Upper lobe of left lung (tissue), 6 donors: Measurements from ENCODE around the gene STK17B. TPM values are rescaled to one million over a fixed set of nuclear protein-coding genes. Genes with fewer than 3 reads are reported as not detected.

Source experiments
- ATAC-seq, 2 donors: fragments of 200-7000 bp; cut with Tn5 transposase; one replicate each; pipeline ENCODE4 v1.9.1; 2022; ENCODE audit warnings: mild to moderate bottlenecking in 2 of 2, moderate library complexity in 2 of 2; ENCODE audit not compliant: low FRiP score in 2 of 2
- DNase-seq, 2 donors: peaks; one replicate each; pipeline ENCODE4 v3.0.0-alpha.2; 2019 to 2020
- H3K27ac ChIP-seq, 4 donors: fragments of 200-600 bp; sonication (generic); one replicate each; pipeline ENCODE4 v1.5.1; 2016 to 2019
- H3K27me3 ChIP-seq, 4 donors: fragments of 200-600 bp; sonication (generic); one replicate each; pipeline ENCODE4 v1.5.1; 2017 to 2019
- H3K36me3 ChIP-seq, 4 donors: fragments of 200-600 bp; sonication (generic); one replicate each; pipeline ENCODE4 v1.5.1; 2016 to 2019
- H3K4me1 ChIP-seq, 4 donors: fragments of 200-600 bp; sonication (generic); one replicate each; pipeline ENCODE4 v1.5.1; 2018 to 2019
- H3K4me3 ChIP-seq, 4 donors: fragments of 200-600 bp; sonication (generic); one replicate each; pipeline ENCODE4 v1.5.1; 2017 to 2019; ENCODE audit warnings: mild to moderate bottlenecking in 2 of 4, moderate library complexity in 1 of 4
- H3K9me3 ChIP-seq, 4 donors: fragments of 200-600 bp; sonication (generic); one replicate each; pipeline ENCODE4 v1.5.1; 2018 to 2019
- EP300 ChIP-seq, 4 donors: sonication (generic); formaldehyde crosslinking; IDR thresholded peaks; one replicate each; pipeline ENCODE4 v1.5.1; 2017; ENCODE audit warnings: antibody characterized with exemption in 4 of 4, control low read depth in 2 of 4
- POLR2A ChIP-seq, 4 donors: fragments of 450-650 bp; IDR thresholded peaks; one replicate each; pipeline ENCODE4 v1.5.1; 2016 to 2017; ENCODE audit warnings: antibody characterized with exemption in 4 of 4, mild to moderate bottlenecking in 2 of 4
- POLR2AphosphoS5 ChIP-seq, 2 donors: sonication (generic); formaldehyde crosslinking; IDR thresholded peaks; one replicate each; pipeline ENCODE4 v1.5.1; 2017; ENCODE audit warnings: antibody characterized with exemption in 2 of 2
- WGBS, 2 donors: methylation state at CpG; one replicate each; pipeline ENCODE4 v1.1.5; 2017 to 2018; 5-methylcytosine and 5-hydroxymethylcytosine counted together
- total RNA-seq, 6 donors: library from RNA; depleted of rRNA in 4 of 6; stranded (reverse); fragments of >200 nt in 4 of 6; gene quantifications; one replicate each; pipeline versions ENCODE4 v1.1.0 to v1.2.1, GENCODE V29; 2016 to 2021
- TF ChIP-seq, protein P1 (sequence below), 6 experiments: fragments of 450-650 bp in 4 of 6; fragments of 200-600 bp in 2 of 6; sonication (generic) in 2 of 6; IDR thresholded peaks; one replicate each; pipeline ENCODE4 v1.5.1; 2016 to 2019; ENCODE audit warnings: antibody characterized with exemption in 6 of 6
- donor health status: DM: no; HTN: no; CAD: no; lungs with moderate emphysema.
- donor health status: DM: no; HTN: yes; CAD: no; lungs with severe emphysema.

The STK17B gene
- total RNA-seq, 6 donors from 2014 or later = 19.3 to 120 (median 53.4) TPM

- TF ChIP-seq, protein P1, sequence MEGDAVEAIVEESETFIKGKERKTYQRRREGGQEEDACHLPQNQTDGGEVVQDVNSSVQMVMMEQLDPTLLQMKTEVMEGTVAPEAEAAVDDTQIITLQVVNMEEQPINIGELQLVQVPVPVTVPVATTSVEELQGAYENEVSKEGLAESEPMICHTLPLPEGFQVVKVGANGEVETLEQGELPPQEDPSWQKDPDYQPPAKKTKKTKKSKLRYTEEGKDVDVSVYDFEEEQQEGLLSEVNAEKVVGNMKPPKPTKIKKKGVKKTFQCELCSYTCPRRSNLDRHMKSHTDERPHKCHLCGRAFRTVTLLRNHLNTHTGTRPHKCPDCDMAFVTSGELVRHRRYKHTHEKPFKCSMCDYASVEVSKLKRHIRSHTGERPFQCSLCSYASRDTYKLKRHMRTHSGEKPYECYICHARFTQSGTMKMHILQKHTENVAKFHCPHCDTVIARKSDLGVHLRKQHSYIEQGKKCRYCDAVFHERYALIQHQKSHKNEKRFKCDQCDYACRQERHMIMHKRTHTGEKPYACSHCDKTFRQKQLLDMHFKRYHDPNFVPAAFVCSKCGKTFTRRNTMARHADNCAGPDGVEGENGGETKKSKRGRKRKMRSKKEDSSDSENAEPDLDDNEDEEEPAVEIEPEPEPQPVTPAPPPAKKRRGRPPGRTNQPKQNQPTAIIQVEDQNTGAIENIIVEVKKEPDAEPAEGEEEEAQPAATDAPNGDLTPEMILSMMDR (IDR thresholded peaks at IDR 0.05) = no peak
- TF ChIP-seq EP300 (IDR thresholded peaks at IDR 0.05) (no peak), POLR2A (IDR thresholded peaks at IDR 0.05) (no peak), POLR2AphosphoS5 (IDR thresholded peaks at IDR 0.05) (no peak)
- ATAC-seq (no peak), DNase-seq (no peak)
- Histone ChIP-seq H3K27me3 (no peaks in the 10 kb centered on the region), H3K4me1 (peaks cover 0 to 4% (median 0%) of the 10 kb centered on the region in 4 donors), H3K9me3 (no peaks in the 10 kb centered on the region), H3K27ac (no peak overlapping the region), H3K4me3 (no peak overlapping the region), H3K36me3 (no peaks in the 10 kb centered on the region)
- WGBS, 2 donors = 83 to 97% methylated on average over 4 of the region's 4 CpGs
These were observed 67.3 kb downstream of the STK17B start for GRCh38 chr2:196104066-196104465.

DNA sequence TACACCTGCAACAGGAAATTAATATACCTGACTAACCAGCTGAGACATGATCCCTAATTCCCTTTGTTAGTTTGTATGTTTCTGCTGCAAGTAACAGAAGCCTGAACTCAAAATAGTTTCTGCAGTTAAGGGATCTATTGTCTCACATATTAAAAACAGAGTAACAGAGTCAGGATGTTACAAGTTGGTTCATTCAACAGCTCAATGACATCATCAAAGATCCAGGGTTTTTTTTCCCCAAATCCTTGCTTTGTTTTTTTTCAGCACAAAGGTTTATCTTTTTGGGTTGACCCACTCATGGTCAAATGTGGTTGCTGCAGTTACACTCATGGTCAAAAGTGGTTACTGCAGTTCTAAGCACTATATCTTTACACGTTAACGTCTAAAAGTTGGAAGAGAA lies 67.8 kb downstream of the STK17B start:
- Histone ChIP-seq H3K27me3 (no peaks in the 10 kb centered on the region), H3K9me3 (no peaks in the 10 kb centered on the region), H3K27ac (no peak overlapping the region), H3K4me1 (peaks cover 0 to 4% (median 0%) of the 10 kb centered on the region in 4 donors), H3K4me3 (no peak overlapping the region), H3K36me3 (no peaks in the 10 kb centered on the region)
- TF ChIP-seq EP300 (IDR thresholded peaks at IDR 0.05) (no peak), POLR2A (IDR thresholded peaks at IDR 0.05) (no peak), POLR2AphosphoS5 (IDR thresholded peaks at IDR 0.05) (no peak)
- TF ChIP-seq, protein P1 (IDR thresholded peaks at IDR 0.05) = no peak
- no peak for ATAC-seq
- 86 to 91% methylated on average over 2 of the region's 2 CpGs for WGBS, 2 donors
- no peak for DNase-seq

DNA sequence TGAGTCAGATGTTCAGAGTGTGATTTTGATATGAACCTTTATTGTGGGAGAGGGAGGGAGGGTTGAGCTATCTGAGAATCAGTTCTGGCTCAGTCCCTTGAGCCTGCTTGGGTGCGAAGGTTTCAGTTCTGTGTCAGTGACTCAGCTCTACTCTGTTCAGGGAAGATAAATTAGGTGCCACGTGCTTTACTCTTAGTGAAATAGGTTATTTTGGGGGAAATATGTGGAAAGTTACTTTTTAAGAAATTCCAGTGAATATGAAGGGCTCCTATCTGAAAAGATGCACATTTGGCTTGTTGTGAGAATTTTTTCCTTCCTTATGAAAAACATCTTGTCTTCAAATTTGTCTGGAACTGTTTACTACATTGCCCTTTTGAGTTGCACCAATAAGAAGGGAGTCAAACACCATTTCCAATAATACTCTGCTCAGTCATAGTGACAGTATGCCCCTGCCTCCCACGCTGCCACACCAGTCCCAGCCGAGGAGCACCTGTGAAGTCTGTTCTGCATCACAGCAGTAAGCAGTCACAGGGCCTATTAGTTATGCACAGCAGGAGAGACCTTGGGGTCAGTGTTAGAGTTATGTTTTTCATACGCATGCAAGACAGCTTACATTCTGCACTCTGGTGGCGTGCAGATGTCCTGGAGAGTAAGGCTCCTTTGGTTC lies 69.9 kb downstream of the STK17B start:
- peaks cover 0 to 4% (median 0%) of the 10 kb centered on the region in 4 donors for H3K4me1 ChIP-seq
- no peaks in the 10 kb centered on the region for H3K27me3 ChIP-seq
- H3K27ac ChIP-seq = no peak overlapping the region
- no peaks in the 10 kb centered on the region for H3K36me3 ChIP-seq
- ATAC-seq (peak; percentile 67 to 76), DNase-seq (no peak)
- no peak overlapping the region for H3K4me3 ChIP-seq
- H3K9me3 ChIP-seq = no peaks in the 10 kb centered on the region
- WGBS, 2 donors = 50 to 51% methylated on average over 6 of the region's 6 CpGs
- TF ChIP-seq POLR2A (IDR thresholded peaks at IDR 0.05) = no peak
- TF ChIP-seq, protein P1 (IDR thresholded peaks at IDR 0.05) = no peak
- TF ChIP-seq EP300 (IDR thresholded peaks at IDR 0.05) = no peak
- no peak for TF ChIP-seq POLR2AphosphoS5 (IDR thresholded peaks at IDR 0.05)

DNA sequence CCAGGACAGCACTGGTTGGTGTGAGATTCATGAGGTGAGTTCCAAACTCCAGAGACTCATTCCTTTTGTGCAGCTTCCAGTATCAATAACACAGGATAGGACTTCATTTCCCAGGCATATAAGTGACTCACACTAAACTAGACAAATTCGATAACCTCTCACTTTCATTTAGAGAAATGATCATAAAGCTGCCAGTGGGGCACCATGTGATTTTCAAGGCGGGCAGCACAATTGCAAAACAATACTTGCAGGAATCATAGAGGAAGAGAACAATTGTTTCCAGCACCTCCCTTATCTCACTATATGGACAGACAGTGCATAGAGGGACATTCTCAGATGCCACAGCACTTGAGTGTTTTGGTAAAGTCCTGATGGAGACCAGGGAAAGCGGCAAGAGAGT lies 71.5 kb downstream of the STK17B start:
- 77 to 85% methylated on average over 3 of the region's 3 CpGs for WGBS, 2 donors

More for the DNA sequence above, 71.5 kb downstream of the STK17B start:
- Histone ChIP-seq H3K4me3 (no peak overlapping the region), H3K27me3 (no peaks in the 10 kb centered on the region), H3K27ac (no peak overlapping the region), H3K4me1 (no peaks in the 10 kb centered on the region), H3K36me3 (no peaks in the 10 kb centered on the region), H3K9me3 (no peaks in the 10 kb centered on the region)
- ATAC-seq (no peak), DNase-seq (no peak)
- no peak for TF ChIP-seq POLR2AphosphoS5 (IDR thresholded peaks at IDR 0.05)
- no peak for TF ChIP-seq POLR2A (IDR thresholded peaks at IDR 0.05)
- no peak for TF ChIP-seq EP300 (IDR thresholded peaks at IDR 0.05)
- TF ChIP-seq, protein P1 (IDR thresholded peaks at IDR 0.05) = no peak
